NCI-H82 (cell line): ENCODE measurements around the gene HEXIM1.

Source experiments
- DNase-seq: peaks from one replicate; lab custom pipeline; 2025; lab: John Stamatoyannopoulos, UW

HEXIM1 gene

DNA sequence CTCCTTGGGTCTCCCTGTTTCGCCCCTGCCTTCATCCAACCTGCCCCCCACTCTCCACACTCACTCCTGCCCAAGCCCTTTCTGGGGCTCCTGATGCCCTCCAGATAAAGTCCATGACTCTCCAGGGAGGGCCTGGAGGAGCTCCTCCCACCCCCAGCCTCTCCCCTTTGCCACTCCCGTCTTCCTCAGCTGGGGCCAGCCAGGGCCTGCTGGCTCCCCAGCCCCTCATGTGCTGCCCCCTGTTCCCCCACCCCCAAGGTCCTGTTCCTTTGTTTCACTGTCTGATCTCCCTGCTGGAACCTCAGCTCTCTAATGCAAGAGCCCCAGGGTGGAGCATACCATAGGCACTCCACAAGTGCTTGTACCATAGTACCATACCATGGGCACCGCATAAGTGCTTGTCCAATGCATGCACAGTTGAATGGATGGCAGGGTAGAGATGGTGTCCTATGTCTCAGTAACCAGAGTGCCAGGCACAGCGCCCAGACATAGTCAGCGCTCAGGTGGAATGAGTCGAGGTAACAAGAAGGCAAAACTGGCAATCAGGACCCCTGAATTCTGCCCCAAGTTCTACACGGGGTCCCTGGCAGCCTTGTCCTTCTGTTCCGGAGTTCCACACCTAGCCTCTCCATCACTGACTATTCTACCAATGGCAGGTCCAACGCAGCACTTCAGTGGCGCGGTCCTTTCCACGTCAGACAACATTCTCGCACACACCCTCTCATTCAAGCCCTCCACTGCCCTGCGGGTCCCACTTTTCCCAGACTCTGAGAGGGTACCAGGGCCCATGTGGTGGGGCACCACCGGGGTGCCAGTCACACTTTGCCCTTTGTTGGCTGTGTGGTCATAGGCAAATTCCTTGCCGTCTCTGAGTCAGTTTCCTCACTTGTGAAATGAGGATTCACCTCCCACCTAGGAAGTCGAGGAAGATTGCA, 17.3 kb upstream of the HEXIM1 start:
- DNase-seq, result no peak

DNA sequence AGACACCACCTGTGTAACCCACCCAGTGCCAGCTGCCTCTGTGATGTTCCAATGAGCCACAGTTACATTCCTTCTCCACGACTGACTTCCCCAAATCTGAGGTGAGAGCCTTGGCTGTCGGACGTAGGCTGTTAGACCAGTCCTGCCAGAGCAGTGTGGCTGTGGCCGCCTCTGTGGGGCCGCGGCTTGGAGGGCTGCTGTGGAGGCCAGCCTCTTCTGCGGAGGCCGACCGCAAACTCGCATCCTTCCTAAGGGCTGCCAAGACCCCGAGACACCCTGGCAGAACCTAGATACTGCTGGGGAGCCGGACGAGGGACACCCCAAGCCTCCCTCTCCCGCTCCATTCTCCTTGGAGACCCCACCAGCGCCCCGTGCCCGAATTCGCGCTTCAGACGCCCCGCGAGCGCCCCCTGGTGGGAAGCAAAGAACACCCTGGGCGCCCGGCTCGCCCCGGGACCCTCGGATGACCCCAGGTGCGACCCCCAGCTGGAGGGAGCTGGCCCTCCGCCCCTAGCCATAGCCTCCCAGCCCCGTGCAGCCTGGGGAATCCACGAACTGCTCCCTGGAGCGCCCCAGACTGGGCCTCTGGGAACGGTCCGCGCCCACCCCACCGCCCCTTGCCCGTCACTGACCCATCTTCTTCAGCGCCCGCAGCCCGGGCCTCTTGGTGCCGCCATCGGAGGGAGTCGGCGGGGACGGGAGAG, 16.5 kb upstream of the HEXIM1 start:
- DNase-seq, result peak; percentile 82

DNA sequence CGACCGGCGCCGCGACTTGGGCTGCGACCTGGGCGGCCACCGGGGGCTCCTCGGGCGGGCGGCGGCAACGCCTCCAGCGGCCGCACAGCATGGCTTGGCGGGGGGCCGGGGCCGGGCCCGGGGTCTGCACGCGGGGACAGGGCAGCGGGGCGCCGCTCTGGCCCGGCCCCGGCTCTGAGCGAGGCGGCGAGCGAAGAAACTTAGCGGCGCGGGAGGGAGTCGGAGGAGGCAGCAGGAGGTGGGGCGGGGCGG, 16.0 kb upstream of the HEXIM1 start, which contains the start of gene PLCD3:
TSS of gene PLCD3 (minus strand) at position 196 of the 252 bp plus-strand sequence. CDS start at position 91, 105 bp downstream.
- no peak for DNase-seq

DNA sequence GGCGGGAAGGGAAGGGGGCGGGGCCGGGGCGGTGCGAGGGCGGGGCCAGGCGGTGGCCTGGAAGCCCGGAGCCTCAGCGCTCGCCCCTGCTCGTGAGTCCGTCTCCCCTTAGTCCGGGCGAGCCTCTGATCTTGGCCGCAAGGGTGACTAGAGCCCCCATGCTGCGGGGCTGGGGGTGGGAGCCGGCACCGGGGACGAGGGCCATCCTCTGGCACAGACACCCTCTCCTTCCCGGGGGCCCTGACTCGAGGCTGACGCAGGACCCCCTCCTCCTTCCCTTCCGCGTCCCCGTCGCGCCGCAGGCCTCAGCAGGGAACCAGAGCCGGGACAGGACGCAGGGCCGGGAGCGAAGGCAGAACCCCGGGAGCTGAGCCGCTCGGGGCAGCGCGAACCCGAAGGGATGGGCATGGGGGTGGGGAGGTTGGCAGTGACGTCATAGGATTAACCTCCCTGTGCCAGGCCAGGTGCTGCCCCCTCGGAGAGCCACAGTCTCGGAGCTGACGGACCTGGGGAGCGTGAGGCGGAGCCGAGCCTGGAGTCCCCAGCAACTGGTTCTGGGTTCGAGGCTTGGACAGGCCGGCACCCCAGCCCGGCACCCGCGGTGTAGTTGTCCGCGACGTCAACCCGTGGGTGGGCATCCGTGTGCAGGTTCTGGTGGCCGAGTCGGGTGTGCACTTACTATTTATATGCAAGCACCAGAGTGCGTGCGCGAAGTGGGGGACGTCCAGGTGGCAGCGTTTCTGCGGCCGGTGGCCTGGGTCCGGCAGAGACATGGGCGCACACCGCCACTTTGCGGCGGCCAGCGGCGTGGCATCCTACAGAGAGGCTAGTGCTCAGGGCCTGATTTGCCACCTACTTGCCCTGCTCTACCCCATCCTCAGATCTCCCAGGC, 15.5 kb upstream of the HEXIM1 start:
- peak; percentile 90 for DNase-seq

DNA sequence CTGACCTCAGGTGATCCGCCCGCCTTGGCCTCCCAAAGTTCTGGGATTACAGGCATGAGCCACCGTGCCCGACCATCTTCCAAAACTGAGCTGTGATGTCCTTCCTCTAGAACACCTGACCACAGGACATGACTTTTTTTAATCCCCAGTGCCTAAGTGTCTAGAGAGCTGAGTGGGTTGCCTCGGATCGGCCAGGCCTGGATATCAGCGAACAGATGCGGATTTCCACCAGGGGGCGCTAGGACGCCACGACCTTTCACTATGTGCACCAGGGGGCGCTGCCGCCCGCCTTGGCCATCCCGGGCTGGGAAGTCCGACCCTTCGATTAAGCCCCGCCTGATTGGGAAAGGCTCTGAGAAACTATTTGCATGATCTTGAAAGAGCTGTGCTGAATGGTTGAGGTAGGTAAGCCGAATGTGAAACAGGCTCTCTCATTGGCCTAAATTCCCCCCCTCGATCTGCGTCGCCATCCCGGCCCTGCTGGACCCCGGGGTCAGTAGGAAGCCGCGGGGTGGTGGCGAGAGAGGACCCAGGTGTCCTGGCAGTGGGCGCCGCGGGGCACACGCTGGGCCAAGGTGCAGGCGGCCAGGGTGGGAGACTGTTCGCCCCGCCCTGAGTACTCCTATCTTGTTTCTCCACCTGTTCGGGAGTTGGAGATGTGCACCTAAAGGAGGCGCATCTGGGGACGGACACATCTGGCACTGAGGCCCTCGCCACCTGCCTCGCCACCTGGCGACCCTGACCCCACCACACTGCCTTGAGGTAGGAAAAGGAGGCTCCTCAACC, 12.9 kb upstream of the HEXIM1 start, which contains the start of gene ACBD4:
TSS of gene ACBD4 (plus strand) at position 496 of the 786 bp plus-strand sequence. CDS start 458 bp downstream, outside the sequence.
- DNase-seq, result peak; percentile 99

DNA sequence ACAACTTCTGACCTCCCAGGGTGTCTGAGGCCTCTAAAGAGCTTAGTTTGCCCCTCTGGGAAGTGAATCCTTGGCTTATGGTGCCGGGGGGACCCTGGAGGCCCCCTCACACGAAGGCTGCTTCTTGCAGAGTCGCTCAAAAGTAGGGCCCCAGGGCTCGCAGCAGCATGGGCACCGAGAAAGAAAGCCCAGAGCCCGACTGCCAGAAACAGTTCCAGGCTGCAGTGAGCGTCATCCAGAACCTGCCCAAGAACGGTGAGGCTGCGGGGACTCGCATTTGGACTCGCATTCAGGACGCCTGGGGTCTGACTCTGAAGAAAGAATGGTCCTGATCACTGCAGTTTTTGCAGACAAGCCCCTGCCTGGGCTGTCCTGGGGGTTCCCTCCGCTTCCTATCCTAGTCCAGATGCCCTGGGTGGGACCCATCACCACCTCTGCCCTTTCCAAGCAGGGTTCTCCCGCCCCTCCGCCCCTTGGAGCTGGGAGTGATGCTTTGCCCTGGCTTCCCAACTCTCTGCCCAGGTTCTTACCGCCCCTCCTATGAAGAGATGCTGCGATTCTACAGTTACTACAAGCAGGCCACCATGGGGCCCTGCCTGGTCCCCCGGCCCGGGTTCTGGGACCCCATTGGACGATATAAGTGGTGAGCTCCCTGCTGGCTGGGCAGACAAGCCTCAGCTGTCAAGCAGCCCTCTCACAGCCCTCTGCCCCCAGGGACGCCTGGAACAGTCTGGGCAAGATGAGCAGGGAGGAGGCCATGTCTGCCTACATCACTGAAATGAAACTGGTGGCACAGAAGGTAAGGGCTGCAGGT, 12.1 kb upstream of the HEXIM1 start:
- no peak for DNase-seq

DNA sequence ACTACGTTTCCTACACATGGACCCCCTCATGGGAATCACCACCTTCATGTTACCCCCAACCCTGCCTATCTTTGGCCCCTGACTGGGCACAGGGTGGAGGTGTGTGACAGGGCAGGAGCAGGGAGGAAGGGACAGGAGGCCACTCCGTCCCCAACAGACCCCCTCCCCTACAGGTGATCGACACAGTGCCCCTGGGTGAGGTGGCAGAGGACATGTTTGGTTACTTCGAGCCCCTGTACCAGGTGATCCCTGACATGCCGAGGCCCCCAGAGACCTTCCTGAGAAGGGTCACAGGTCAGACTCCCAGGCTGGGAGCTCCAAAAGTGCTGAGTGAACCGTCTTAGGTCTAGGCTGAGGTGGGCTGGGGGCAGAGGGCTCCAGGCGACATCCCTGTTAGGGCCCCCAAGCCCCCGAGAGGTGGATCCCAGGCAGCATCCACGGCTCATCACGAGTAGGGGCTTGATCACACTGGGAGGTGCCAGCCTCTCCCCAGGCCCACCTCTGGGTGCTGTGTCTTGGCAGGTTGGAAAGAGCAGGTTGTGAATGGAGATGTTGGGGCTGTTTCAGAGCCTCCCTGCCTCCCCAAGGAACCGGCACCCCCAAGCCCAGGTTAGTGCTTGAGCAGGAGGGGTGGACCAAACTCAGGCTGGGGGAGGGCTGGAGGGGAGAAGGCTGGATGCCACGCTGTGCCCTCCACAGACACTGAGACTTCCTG, 11.3 kb upstream of the HEXIM1 start:
- no peak for DNase-seq

DNA sequence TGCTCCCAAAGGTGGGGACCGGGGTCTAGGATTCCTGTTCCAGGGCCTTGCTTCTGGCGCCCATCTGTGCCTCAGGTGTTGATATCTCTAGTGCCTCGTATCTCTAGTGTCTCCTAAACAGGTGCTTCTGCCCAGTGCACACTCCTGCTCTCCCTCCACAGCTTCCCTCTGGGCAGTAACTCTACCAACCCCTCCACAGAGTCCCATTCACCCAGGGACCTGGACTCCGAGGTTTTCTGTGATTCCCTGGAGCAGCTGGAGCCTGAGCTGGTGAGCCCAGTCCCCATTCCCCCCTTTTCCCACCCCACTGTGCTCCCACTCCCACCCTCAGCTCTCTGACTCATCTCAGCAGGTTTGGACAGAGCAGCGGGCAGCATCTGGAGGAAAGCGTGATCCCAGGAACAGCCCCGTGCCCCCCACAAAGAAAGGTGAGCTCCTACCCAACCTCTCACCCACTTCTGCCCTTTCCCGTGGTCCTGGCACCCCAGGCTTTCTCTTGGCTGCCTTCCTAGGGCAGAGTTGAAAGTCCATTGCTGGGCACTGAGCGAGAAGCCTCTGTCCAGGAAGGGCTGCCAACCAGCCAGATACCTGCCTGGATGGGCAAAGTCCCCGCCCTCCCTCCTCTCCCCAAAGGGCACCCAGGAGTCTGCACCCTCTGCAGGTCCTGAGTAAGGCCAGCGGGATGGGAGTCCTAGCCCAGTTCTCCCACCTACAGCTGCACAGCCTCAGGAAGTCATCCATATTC, 10.5 kb upstream of the HEXIM1 start:
- no peak for DNase-seq

DNA sequence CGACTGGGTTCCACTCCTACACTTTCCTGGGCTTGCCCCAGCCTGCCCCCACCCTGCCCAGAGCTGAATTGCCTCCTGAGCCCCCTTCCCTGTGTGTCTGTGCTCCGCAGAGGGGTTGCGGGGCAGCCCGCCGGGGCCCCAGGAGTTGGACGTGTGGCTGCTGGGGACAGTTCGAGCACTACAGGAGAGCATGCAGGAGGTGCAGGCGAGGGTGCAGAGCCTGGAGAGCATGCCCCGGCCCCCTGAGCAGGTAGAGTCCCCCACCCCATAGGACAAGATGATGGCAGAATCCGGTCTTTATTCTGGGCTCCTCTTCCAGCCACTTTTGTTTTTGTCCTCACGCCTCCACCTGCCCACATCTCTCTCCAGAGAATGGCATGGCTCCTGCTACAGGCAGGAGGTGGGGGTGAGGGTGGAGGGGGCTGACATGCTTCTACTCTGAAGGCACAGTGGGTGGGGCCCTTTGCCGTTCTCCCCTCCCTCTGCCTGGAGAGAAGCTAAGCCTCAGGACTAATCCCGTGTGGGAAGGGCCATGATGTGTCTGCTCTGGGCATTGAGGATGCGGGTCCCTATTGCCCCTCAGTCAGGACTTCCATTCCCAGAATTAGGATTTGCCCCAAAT, 9.3 kb upstream of the HEXIM1 start:
- peak; percentile 87 for DNase-seq

DNA sequence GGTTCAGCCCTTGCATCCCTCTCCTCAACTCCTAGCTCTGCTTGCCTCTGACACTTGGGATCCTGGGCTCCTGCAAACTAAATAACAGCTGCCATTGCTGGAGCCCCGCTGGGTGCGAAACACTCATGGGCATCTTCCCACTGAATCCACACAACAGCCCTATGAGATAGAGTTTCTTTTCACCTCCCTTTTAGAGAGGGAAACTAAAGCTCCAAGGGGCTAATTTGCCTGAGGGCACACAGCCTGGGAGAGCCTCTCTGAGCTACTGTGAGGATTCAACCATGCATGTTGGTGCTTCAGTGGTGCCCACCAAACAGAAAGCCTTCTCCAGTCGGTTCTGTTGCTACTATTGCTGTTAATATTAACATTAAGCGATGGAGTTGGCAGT, 8.7 kb upstream of the HEXIM1 start:
- DNase-seq, result no peak

DNA sequence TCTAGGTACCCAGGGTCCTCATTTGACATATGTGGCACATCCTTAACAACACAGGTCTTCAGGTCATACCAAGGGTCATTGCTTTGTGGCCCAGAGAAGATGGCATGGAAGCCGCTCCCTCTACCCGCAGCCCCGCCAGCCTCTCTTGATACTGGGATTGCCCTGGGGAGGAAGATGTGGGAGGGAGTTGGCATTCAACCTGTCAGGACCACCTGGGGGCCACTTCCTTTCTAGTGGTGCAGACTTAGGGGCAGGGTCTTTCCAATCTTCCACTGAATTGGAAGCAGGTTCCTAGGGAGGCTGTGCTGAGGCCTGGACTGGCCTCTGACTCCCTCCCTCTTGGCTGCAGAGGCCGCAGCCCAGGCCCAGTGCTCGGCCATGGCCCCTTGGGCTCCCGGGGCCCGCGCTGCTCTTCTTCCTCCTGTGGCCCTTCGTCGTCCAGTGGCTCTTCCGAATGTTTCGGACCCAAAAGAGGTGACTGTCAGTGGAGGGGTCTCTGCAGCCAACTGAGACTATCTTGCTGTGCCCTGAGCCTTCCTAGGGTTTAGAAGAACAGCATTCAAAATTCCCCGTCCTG, 5.1 kb upstream of the HEXIM1 start:
- no peak for DNase-seq

DNA sequence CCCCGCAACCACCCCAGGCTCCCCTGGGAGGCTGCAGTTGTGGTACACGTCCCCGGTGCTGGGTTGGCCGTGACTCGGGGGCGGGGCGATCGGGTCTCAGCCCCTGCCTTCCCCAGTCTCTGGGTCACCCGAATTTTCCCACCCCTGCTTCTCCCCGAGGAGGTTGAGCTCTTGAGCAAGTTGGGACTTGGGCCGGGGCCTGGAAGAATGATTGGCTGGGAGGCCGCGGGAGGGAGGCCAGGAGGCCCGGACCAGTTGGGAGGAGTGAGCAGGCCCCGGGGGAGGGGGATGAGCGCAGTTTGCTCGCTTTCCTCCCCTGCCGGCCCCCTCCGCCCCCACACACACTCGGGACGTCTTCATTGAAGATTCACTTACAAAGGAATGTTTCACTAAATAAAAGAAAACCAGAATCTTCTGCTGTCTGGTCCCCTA, 4.5 kb upstream of the HEXIM1 start:
- DNase-seq, result no peak

DNA sequence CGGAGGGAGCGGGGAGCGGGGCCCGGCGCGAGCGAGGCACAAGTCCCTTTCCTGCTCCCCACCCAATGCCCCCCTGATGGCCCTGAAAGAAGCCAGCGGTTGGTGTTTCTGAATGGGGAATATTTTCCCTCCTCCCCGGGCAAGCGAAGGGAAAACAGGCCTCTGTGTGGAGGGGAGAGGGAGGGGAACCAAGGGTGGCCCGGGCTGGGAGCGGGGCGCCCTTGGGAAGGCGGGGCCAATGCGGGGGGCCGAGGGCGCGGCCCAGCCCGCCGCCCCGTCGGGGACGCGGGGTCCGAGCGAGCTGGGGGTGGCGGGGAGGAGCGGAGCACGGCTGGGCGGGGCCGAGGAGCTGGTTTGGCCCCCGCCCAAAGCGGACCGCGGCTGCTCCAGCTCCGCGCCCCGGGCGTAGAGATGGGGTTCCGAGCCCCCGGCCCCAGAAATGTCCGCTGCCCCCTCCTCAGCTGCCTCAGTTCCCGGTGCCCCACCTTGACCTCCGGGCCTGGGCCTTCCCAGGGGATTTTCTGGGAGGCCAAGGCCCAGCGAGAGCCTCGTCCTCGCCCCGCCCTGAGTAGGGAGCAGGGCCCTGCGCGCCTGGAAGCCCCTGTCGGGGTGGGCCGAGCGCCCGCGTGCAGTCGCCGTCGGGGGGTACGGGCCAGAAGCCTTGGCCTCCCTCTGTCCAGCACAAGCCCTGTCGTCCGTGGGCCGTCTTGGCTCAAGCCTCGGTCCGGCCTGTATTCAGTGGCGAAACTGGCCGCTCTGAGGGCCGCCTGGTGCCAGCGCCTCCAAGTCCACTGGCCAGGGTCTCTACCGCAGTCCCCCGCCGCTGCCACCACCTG, 3.9 kb upstream of the HEXIM1 start:
- DNase-seq, result no peak

DNA sequence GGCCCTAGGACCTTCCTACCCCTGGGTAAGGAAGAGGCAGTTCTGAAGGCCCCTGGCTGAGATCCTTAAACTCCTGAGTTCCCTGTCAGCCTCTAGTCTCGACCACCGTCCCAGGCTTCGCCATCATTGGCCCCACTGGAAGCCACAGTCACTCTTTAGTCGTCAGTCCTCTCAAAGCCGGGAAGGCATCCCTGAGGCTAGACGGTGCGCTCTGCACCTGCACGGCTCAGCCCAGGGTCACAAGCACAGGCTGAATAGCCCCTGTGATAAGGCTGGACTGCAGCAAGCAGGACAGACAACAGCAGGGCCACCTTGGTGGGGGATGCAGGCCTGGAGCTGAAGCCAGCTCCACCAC, 3.3 kb upstream of the HEXIM1 start:
- DNase-seq, result no peak

DNA sequence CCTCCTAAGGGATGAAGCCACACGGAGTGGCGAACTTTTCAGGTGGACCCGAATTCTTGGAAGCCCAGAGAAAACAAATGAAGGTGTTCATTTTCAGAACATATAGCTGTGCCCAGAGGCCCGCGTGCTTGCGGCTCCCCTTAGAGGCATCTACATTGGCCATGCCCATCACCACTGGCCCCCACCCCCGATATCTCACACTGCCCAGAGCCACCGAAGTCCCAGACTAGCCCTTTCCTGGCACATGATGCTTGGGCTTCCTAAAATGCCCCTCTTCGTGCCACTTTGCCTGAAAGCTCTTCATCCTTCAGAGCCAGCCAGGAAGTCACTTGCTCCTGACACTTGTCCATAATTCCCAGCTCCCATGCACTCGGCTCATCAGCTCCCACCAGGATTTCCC, 2.1 kb upstream of the HEXIM1 start:
- no peak for DNase-seq

DNA sequence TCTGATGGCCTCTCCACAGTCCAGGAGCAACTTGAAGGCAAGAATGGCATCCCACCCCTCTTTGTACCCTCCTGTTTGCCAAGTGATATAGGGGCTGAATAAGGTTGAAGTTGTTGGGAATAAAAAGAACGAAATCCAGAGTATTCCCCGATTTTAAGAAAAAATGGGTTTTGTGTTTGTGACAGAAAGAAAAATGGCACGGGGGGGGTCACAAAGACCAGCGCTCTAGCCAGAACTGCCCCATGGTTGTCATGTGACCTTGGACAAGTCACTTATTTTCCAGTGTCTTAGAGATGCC, 1.7 kb upstream of the HEXIM1 start:
- no peak for DNase-seq

DNA sequence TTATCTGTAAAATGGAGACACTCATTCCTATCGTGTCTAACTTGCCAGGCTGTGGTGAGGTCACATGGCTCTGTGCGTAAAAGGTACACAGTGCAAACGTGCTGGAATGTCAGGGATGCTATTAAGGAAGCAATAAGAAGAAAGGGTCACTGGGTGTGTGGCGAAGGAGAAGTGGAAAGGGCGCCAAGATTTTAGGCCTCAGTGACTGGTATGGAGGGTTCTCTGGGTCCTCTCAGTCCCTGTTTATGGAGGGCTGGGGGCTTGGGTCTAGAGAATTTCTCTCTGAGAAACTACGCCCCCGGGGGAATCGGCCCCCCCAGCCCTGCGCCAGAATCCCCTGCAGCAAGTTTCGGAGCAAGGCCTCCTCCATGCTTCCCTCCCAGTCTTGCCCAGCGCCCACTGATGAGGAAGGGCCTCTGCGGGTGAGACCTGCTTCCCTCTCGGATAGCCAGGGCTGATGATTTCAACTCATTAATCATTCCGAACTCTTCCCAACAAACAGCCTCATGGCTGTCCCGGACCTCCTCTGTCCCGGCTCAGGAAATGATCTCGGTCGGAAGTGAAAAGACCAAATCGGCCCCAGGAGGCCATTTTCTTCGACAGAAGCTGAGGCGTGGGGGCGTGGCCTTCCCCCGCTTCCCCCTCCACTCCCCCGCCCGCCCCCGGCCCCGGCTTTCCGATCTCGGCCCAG, 1.2 kb upstream of the HEXIM1 start:
- peak; percentile 94 for DNase-seq
